Osteoblast (primary cell): ENCODE results near the gene SELPLG. TPM values are rescaled to one million over a fixed set of nuclear protein-coding genes. Genes with fewer than 3 reads are reported as not detected.
"Not testable (repeated sequence)": the region's sequence is repeated elsewhere in the genome, so short reads cannot be mapped to it uniquely, and the experiment has no call there.

Source experiments
- DNase-seq: peaks from one replicate; pipeline ENCODE4 v3.0.0; 2011; ENCODE audit warnings: low spot score, mixed read lengths; ENCODE audit not compliant: insufficient read length; ENCODE audit errors: missing footprints
- H2AFZ ChIP-seq: 2 replicates; pipeline ENCODE4 v1.6.0; 2011; ENCODE audit warnings: mild to moderate bottlenecking, low read length
- H3K27ac ChIP-seq: 2 replicates; pipeline ENCODE4 v1.5.1; 2011; ENCODE audit warnings: mild to moderate bottlenecking, low read depth, low read length, moderate library complexity
- H3K27me3 ChIP-seq: 2 replicates; pipeline ENCODE4 v1.6.0; 2012; ENCODE audit warnings: mild to moderate bottlenecking, control low read depth, inconsistent platforms, low read length, moderate library complexity; ENCODE audit not compliant: insufficient read depth
- H3K36me3 ChIP-seq: 2 replicates; pipeline ENCODE4 v1.5.1; 2011; ENCODE audit warnings: mild to moderate bottlenecking, low read length, control low read depth, moderate library complexity; ENCODE audit not compliant: insufficient read depth
- H3K4me1 ChIP-seq: 2 replicates; pipeline ENCODE4 v1.5.1; 2011; ENCODE audit warnings: mild to moderate bottlenecking, low read length, control low read depth, moderate library complexity; ENCODE audit not compliant: insufficient read depth
- H3K4me2 ChIP-seq: 2 replicates; pipeline ENCODE4 v1.6.0; 2011; ENCODE audit warnings: mild to moderate bottlenecking, low read length; ENCODE audit not compliant: insufficient read depth
- H3K4me3 ChIP-seq: fragments of 200-600 bp; sonication (generic); 3 replicates; pipeline ENCODE4 v1.5.1; 2012; ENCODE audit warnings: mild to moderate bottlenecking, low read length, inconsistent platforms; ENCODE audit not compliant: insufficient read depth
- H3K79me2 ChIP-seq: 2 replicates; pipeline ENCODE4 v1.6.0; 2012; ENCODE audit warnings: mild to moderate bottlenecking, low read length, control low read depth, inconsistent platforms; ENCODE audit not compliant: insufficient read depth
- H3K9me3 ChIP-seq: 2 replicates; pipeline ENCODE4 v1.5.1; 2011; ENCODE audit warnings: low read depth, low read length, control low read depth
- H4K20me1 ChIP-seq: 2 replicates; pipeline ENCODE4 v1.6.0; 2012; ENCODE audit warnings: mild to moderate bottlenecking, low read length, control low read depth; ENCODE audit not compliant: insufficient read depth
- CTCF ChIP-seq: IDR thresholded peaks from 2 replicates; pipeline ENCODE4 v1.5.1; 2011; ENCODE audit warnings: mild to moderate bottlenecking, low read depth, low read length, moderate library complexity; ENCODE audit errors: extremely low read depth
- total RNA-seq: library from RNA; depleted of rRNA; stranded (reverse); fragments of >200 nt; gene quantifications from 2 replicates; pipeline ENCODE4 v1.2.3, GENCODE V29; 2012

SELPLG gene
- total RNA-seq, 1 donor: 1.1 TPM

- Histone ChIP-seq H3K9me3 (no peaks in the 10 kb centered on the region), H3K27me3 (no peaks in the 10 kb centered on the region), H3K4me2 (no peak overlapping the region), H3K36me3 (peaks cover 4% of the 10 kb centered on the region), H3K27ac (no peak overlapping the region), H4K20me1 (peaks cover 3% of the 10 kb centered on the region), H3K79me2 (peaks cover 4% of the 10 kb centered on the region), H2AFZ (no peak overlapping the region), H3K4me3 (no peak overlapping the region), H3K4me1 (no peaks in the 10 kb centered on the region)
- no peak for TF ChIP-seq CTCF
- peak; percentile 42 for DNase-seq
These were observed 42.3 kb downstream of the SELPLG start for GRCh38 chr12:108591267-108591980.

GRCh38 chr12:108590463-108590862 is 43.2 kb downstream of the SELPLG start:
- not testable (repeated sequence) for H4K20me1 ChIP-seq, H3K36me3 ChIP-seq, H3K9me3 ChIP-seq, H2AFZ ChIP-seq, DNase-seq, H3K27me3 ChIP-seq, H3K4me2 ChIP-seq, H3K4me3 ChIP-seq, H3K27ac ChIP-seq, H3K4me1 ChIP-seq, H3K79me2 ChIP-seq

- no peaks in the 10 kb centered on the region for H4K20me1 ChIP-seq
- DNase-seq: peak; percentile 41
- no peak overlapping the region for H3K4me3 ChIP-seq
- no peaks in the 10 kb centered on the region for H3K4me1 ChIP-seq
- no peak overlapping the region for H2AFZ ChIP-seq
- no peaks in the 10 kb centered on the region for H3K9me3 ChIP-seq
- TF ChIP-seq CTCF: no peak
- peaks cover 4% of the 10 kb centered on the region for H3K36me3 ChIP-seq
- no peaks in the 10 kb centered on the region for H3K79me2 ChIP-seq
- H3K4me2 ChIP-seq: no peak overlapping the region
- H3K27me3 ChIP-seq: no peaks in the 10 kb centered on the region
- H3K27ac ChIP-seq: no peak overlapping the region
These were observed 43.9 kb downstream of the SELPLG start for GRCh38 chr12:108589840-108590229.

- Histone ChIP-seq H3K9me3 (no peaks in the 10 kb centered on the region), H3K4me2 (no peak overlapping the region), H2AFZ (peak overlapping the region; percentile 47), H3K4me3 (peak overlapping the region; percentile 13), H3K79me2 (no peaks in the 10 kb centered on the region), H3K27me3 (no peaks in the 10 kb centered on the region), H3K27ac (no peak overlapping the region), H3K4me1 (no peaks in the 10 kb centered on the region), H3K36me3 (peaks cover 4% of the 10 kb centered on the region), H4K20me1 (no peaks in the 10 kb centered on the region)
- TF ChIP-seq CTCF: no peak
- peak; percentile 72 for DNase-seq
These were observed 44.5 kb downstream of the SELPLG start for GRCh38 chr12:108589028-108589839.
